IMR-90 (cell line): ENCODE data around the gene IFNLR1. TPM values are rescaled to one million over a fixed set of nuclear protein-coding genes. Genes with fewer than 3 reads are reported as not detected.

ENCODE experiments used
- ATAC-seq: fragments of 200-7000 bp; cut with Tn5 transposase; 2 replicates; pipeline ENCODE4 v1.9.1; 2020; ENCODE audit warnings: low read depth, mild to moderate bottlenecking, moderate library complexity
- BruUV-seq: library from RNA; stranded (reverse); fragments of 400-500 nt; replicated peaks from 2 replicates; lab custom pipeline; 2021; lab: Mats Ljungman, UMichigan
- CTCF ChIA-PET: fragments of 300-600 bp; formaldehyde crosslinking; extraction: SDS; loops from one replicate; lab custom pipeline; 2021; ENCODE audit warnings: antibody characterized with exemption; lab: Yijun Ruan, JAX
- POLR2A ChIA-PET: fragments of 300-600 bp; sonication (Branson Sonifier 250); formaldehyde crosslinking; loops from one replicate; lab custom pipeline; 2022; ENCODE audit warnings: antibody characterized with exemption; ENCODE audit not compliant: unreplicated experiment; lab: Charles Lee
- DNase-seq: peaks from one replicate; pipeline ENCODE4 v3.0.0; 2013
- H2AFZ ChIP-seq: replicated peaks from 2 replicates; pipeline ENCODE3; 2013; ENCODE audit warnings: low read length, mild to moderate bottlenecking; ENCODE audit not compliant: poor library complexity
- H2AK5ac ChIP-seq: 2 replicates; pipeline ENCODE4 v1.6.1; 2013; ENCODE audit warnings: low read depth, low read length, inconsistent platforms
- H2AK9ac ChIP-seq: replicated peaks from 2 replicates; pipeline ENCODE3; 2013; ENCODE audit warnings: mild to moderate bottlenecking, low read depth, low read length, moderate library complexity; ENCODE audit not compliant: poor library complexity
- H2BK120ac ChIP-seq: 2 replicates; pipeline ENCODE4 v1.6.1; 2013; ENCODE audit warnings: low read depth, low read length, inconsistent platforms
- H2BK15ac ChIP-seq: 3 replicates; pipeline ENCODE4 v1.6.1; 2013; ENCODE audit warnings: low read depth, low read length, inconsistent platforms
- H2BK20ac ChIP-seq: 2 replicates; pipeline ENCODE4 v1.6.1; 2013; ENCODE audit warnings: low read depth, mild to moderate bottlenecking, inconsistent platforms, low read length, moderate library complexity
- H2BK5ac ChIP-seq: 2 replicates; pipeline ENCODE4 v1.6.1; 2013; ENCODE audit warnings: mild to moderate bottlenecking, low read depth, low read length, inconsistent platforms; ENCODE audit not compliant: poor library complexity, severe bottlenecking
- H3K14ac ChIP-seq: replicated peaks from 2 replicates; pipeline ENCODE4 v1.6.1; 2013; ENCODE audit warnings: low read depth, low read length, inconsistent platforms
- H3K18ac ChIP-seq: 2 replicates; pipeline ENCODE4 v1.6.1; 2013; ENCODE audit warnings: low read depth, low read length, control low read depth
- H3K23ac ChIP-seq: 2 replicates; pipeline ENCODE4 v1.6.1; 2013; ENCODE audit warnings: low read depth, low read length, inconsistent platforms
- H3K27ac ChIP-seq: 2 replicates; pipeline ENCODE4 v1.5.1; 2013; ENCODE audit warnings: mild to moderate bottlenecking, control low read depth, low read length; ENCODE audit not compliant: insufficient read depth
- H3K27me3 ChIP-seq: 2 replicates; pipeline ENCODE4 v1.6.1; 2013; ENCODE audit warnings: low read length; ENCODE audit not compliant: control insufficient read depth, insufficient read depth
- H3K36me3 ChIP-seq: 2 replicates; pipeline ENCODE4 v1.6.1; 2013; ENCODE audit warnings: low read length, mixed read lengths; ENCODE audit not compliant: control insufficient read depth, insufficient read depth
- H3K4ac ChIP-seq: 2 replicates; pipeline ENCODE4 v1.6.1; 2013; ENCODE audit warnings: low read depth, low read length, inconsistent platforms
- H3K4me1 ChIP-seq: 2 replicates; pipeline ENCODE4 v1.6.1; 2013; ENCODE audit warnings: low read length, mixed read lengths; ENCODE audit not compliant: control insufficient read depth, insufficient read depth
- H3K4me2 ChIP-seq: 2 replicates; pipeline ENCODE4 v1.6.1; 2013; ENCODE audit warnings: low read depth, mild to moderate bottlenecking, control low read depth, low read length, moderate library complexity
- H3K4me3 ChIP-seq: 2 replicates; pipeline ENCODE4 v1.5.1; 2013; ENCODE audit warnings: low read depth, mild to moderate bottlenecking, control low read depth, low read length, moderate library complexity; ENCODE audit not compliant: insufficient read depth
- H3K56ac ChIP-seq: 2 replicates; pipeline ENCODE4 v1.6.1; 2013; ENCODE audit warnings: low read length, inconsistent platforms; ENCODE audit not compliant: insufficient read depth; ENCODE audit errors: extremely low read depth
- H3K79me1 ChIP-seq, 2 experiments: 2 replicates each; pipeline ENCODE4 v1.6.1; 2013; ENCODE audit warnings: low read length in 2 of 2, inconsistent platforms in 1 of 2, low read depth in 1 of 2
- H3K9ac ChIP-seq: 2 replicates; pipeline ENCODE4 v1.6.1; 2013; ENCODE audit warnings: low read depth, low read length, control low read depth
- H3K9me1 ChIP-seq: 2 replicates; pipeline ENCODE4 v1.6.1; 2013; ENCODE audit warnings: low read length, inconsistent platforms; ENCODE audit not compliant: insufficient read depth
- H3K9me3 ChIP-seq: 2 replicates; pipeline ENCODE4 v1.6.1; 2013; ENCODE audit warnings: low read length; ENCODE audit not compliant: control insufficient read depth, insufficient read depth
- H4K20me1 ChIP-seq: 2 replicates; pipeline ENCODE4 v1.6.1; 2013; ENCODE audit warnings: low read length, inconsistent platforms; ENCODE audit not compliant: insufficient read depth
- H4K5ac ChIP-seq: 2 replicates; pipeline ENCODE4 v1.6.1; 2013; ENCODE audit warnings: mild to moderate bottlenecking, low read depth, low read length, control low read depth
- H4K8ac ChIP-seq, 2 experiments: 2 replicates each; pipeline ENCODE4 v1.6.1; 2013; ENCODE audit warnings: low read depth in 2 of 2, low read length in 2 of 2, control low read depth in 1 of 2, inconsistent platforms in 1 of 2
- H4K91ac ChIP-seq: 2 replicates; pipeline ENCODE4 v1.6.1; 2013; ENCODE audit warnings: low read depth, low read length, inconsistent platforms; ENCODE audit not compliant: insufficient read depth
- BHLHE40 ChIP-seq: fragments of 150-350 bp; IDR thresholded peaks from 2 replicates; pipeline ENCODE4 v1.6.1; 2016; ENCODE audit warnings: mild to moderate bottlenecking, low read depth, low read length
- FOS ChIP-seq: fragments of 150-350 bp; IDR thresholded peaks from 2 replicates; pipeline ENCODE4 v1.6.1; 2016; ENCODE audit warnings: low read depth, low read length
- POLR2A ChIP-seq: IDR thresholded peaks from 2 replicates; pipeline ENCODE4 v1.6.1; 2012; ENCODE audit warnings: mild to moderate bottlenecking, low read depth, low read length
- RAD21 ChIP-seq: IDR thresholded peaks from 2 replicates; pipeline ENCODE4 v1.6.1; 2012; ENCODE audit warnings: low read length, improper control_type of control experiment
- SMC3 ChIP-seq: fragments of 150-350 bp; IDR thresholded peaks from 2 replicates; pipeline ENCODE4 v1.6.1; 2016; ENCODE audit warnings: low read depth, mild to moderate bottlenecking, antibody characterized with exemption, low read length, moderate library complexity
- WGBS, 2 experiments: methylation state at CpG; one replicate each; pipeline versions ENCODE4 v1.1.5 to v1.1.7; 2013; ENCODE audit warnings: missing lambda C conversion rate in 2 of 2; ENCODE audit not compliant: insufficient read length in 1 of 2; ENCODE audit errors: extremely low coverage in 2 of 2; 5-methylcytosine and 5-hydroxymethylcytosine counted together
- dilution Hi-C: fragments of 300-500 bp; cut with HindIII; formaldehyde crosslinking; loops from one replicate; pipeline ENCODE4 v1.14.3; 2018; ENCODE audit warnings: low sequenced_read_pairs; ENCODE audit not compliant: unreplicated experiment
- in situ Hi-C: fragments of 300-500 bp; cut with MboI; formaldehyde crosslinking; loops from 3 replicates; pipeline ENCODE4 v1.14.3; 2019; ENCODE audit warnings: low sequenced_read_pairs, inconsistent platforms, mixed read lengths
- intact Hi-C: fragments of 100-400 bp; cut with micrococcal nuclease; formaldehyde crosslinking; loops from 2 replicates; pipeline ENCODE4 v1.10.0; 2022
- polyA plus RNA-seq, 3 experiments: library from polyadenylated mRNA; depleted of rRNA; stranded (reverse); fragments of >200 nt; gene quantifications; 2 replicates each; pipeline ENCODE4 v1.2.3, GENCODE V29; 2012; ENCODE audit warnings: low replicate concordance in 1 of 3
- total RNA-seq: library from RNA; depleted of rRNA; stranded (reverse); fragments of >200 nt; gene quantifications from 2 replicates; pipeline ENCODE4 v1.2.3, GENCODE V29; 2012
- TF ChIP-seq, protein P1 (sequence below): conservative IDR thresholded peaks from 2 replicates; pipeline ENCODE4 v1.5.1; 2012; ENCODE audit warnings: mild to moderate bottlenecking, low read depth, low read length, improper control_type of control experiment

The IFNLR1 gene
- total and polyA plus RNA-seq, 2 of the 4 experiments (the other 2 are of a cell fraction): not detected

DNA sequence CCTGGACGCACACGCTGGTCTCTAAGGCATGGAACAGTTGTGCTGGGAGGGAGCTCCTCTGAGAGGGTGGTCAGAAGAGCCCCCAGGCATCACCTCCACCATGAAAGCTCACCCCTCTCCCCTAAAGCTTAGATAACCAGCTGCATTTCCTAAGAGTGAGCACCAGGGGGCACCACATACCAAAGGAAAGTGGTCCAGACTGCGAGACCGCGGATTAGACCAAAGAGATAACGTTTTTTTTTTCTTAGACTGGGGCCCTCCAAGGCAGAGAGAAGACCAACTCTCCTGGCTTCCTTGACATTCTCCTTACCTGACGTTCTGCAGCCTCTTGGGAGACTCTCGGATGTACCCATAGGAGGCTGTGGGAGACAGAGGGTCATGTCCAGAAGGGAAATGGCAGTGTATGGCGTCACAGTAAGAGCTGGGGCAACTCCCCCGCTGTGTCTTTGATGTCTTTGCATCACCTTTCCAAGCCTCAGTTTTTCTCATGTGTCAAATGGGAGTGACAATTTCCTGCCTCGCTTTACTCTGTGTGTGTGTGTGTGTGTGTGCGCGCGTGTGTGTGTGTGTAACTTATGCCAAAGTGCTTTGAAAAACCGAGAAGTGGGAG is 12.3 kb upstream of the IFNLR1 start:
- Histone ChIP-seq H3K36me3 (no peaks in the 10 kb centered on the region), H3K4me3 (no peak overlapping the region), H3K27ac (no peak overlapping the region), H3K27me3 (no peaks in the 10 kb centered on the region; the same call in 1 of the 2 replicates), H2BK5ac (no peak overlapping the region), H4K91ac (no peak overlapping the region), H2AFZ (peak overlapping the region; percentile 88), H4K5ac (no peak overlapping the region), H3K14ac (peak overlapping the region; percentile 69; the same call in 1 of the 2 replicates), H3K23ac (no peak overlapping the region), H3K18ac (no peak overlapping the region), H2BK20ac (peak overlapping the region; percentile 55; the same call in 1 of the 2 replicates), H2AK5ac (no peak overlapping the region), H2AK9ac (no peak overlapping the region), H4K20me1 (no peaks in the 10 kb centered on the region; the same call in 1 of the 2 replicates), H4K8ac (0 out of 4 replicates have a peak overlapping the region, but pooled peaks of 1 of the 2 experiments have one; percentile 31), H3K9me1 (no peaks in the 10 kb centered on the region), H3K56ac (no peak overlapping the region), H3K9me3 (no peaks in the 10 kb centered on the region), H2BK120ac (no peak overlapping the region), H3K79me1 (no peaks in the 10 kb centered on the region), H2BK15ac (no peak overlapping the region), H3K4me1 (peaks cover 2% of the 10 kb centered on the region; the same call in 1 of the 2 replicates), H3K4ac (no peak overlapping the region), H3K9ac (no peak overlapping the region), H3K4me2 (no peak overlapping the region)
- DNase-seq: peak; percentile 57
- WGBS, 2 experiments: no CpG with 5 or more reads among the region's 15 CpGs
- POLR2A ChIA-PET: interaction anchor here (0.5 kb wide), 1 partner anchor 433 kb away, joined by 3 read pairs; no protein-coding TSS in a partner anchor
- dilution Hi-C loops (no loop called here), intact Hi-C loops (loop anchor here (1.0 to 5.0 kb wide), 5 partner anchors 47 to 436 kb away; no protein-coding TSS in a partner anchor), in situ Hi-C loops (no loop called here)
- TF ChIP-seq, protein P1, sequence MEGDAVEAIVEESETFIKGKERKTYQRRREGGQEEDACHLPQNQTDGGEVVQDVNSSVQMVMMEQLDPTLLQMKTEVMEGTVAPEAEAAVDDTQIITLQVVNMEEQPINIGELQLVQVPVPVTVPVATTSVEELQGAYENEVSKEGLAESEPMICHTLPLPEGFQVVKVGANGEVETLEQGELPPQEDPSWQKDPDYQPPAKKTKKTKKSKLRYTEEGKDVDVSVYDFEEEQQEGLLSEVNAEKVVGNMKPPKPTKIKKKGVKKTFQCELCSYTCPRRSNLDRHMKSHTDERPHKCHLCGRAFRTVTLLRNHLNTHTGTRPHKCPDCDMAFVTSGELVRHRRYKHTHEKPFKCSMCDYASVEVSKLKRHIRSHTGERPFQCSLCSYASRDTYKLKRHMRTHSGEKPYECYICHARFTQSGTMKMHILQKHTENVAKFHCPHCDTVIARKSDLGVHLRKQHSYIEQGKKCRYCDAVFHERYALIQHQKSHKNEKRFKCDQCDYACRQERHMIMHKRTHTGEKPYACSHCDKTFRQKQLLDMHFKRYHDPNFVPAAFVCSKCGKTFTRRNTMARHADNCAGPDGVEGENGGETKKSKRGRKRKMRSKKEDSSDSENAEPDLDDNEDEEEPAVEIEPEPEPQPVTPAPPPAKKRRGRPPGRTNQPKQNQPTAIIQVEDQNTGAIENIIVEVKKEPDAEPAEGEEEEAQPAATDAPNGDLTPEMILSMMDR: peak; percentile 84
- TF ChIP-seq BHLHE40: no peak
- TF ChIP-seq SMC3: peak; percentile 96
- peak; percentile 95 for TF ChIP-seq RAD21
- no peak for TF ChIP-seq FOS
- TF ChIP-seq POLR2A: 0 out of 2 replicates have a peak, but pooled peaks have one; percentile 47
- ATAC-seq: peak; percentile 63
- no TSS peak for BruUV-seq
- CTCF ChIA-PET: interaction anchor here (0.6 to 6.6 kb wide), 13 partner anchors 9 to 388 kb away, joined by 3 to 170 read pairs (median 4); no protein-coding TSS in a partner anchor
